Ectodermal cell (in vitro differentiated cells): ENCODE results near the gene KIF18B.

Experiments
- H3K27ac ChIP-seq: 2 replicates; pipeline ENCODE4 v1.7.0; 2013; ENCODE audit warnings: mild to moderate bottlenecking, low read depth, low read length; ENCODE audit not compliant: insufficient read depth, poor library complexity, severe bottlenecking
- H3K27me3 ChIP-seq: 2 replicates; pipeline ENCODE4 v1.7.0; 2013; ENCODE audit warnings: mild to moderate bottlenecking, low read length; ENCODE audit not compliant: insufficient read depth, control insufficient read depth, poor library complexity, severe bottlenecking
- H3K36me3 ChIP-seq: one replicate; pipeline ENCODE4 v1.7.0; 2013; ENCODE audit warnings: low read length; ENCODE audit not compliant: control insufficient read depth, insufficient read depth
- H3K4me1 ChIP-seq: one replicate; pipeline ENCODE4 v1.7.0; 2013; ENCODE audit warnings: low read length; ENCODE audit not compliant: control insufficient read depth, insufficient read depth
- H3K4me3 ChIP-seq: 2 replicates; pipeline ENCODE4 v1.7.0; 2013; ENCODE audit warnings: low read depth, low read length, control low read depth; ENCODE audit not compliant: insufficient read depth
- H3K9me3 ChIP-seq: 2 replicates; pipeline ENCODE4 v1.7.0; 2013; ENCODE audit warnings: mild to moderate bottlenecking, low read length, moderate library complexity; ENCODE audit not compliant: control insufficient read depth
- WGBS, 2 experiments: methylation state at CpG; one replicate each; pipeline ENCODE4 v1.1.7; 2013; ENCODE audit warnings: missing lambda C conversion rate in 2 of 2; 5-methylcytosine and 5-hydroxymethylcytosine counted together

The KIF18B gene

GRCh38 chr17:44926821-44927525, 20.6 kb downstream of the KIF18B start:
- Histone ChIP-seq H3K4me3 (no peak overlapping the region), H3K4me1 (peaks cover 16% of the 10 kb centered on the region), H3K9me3 (no peaks in the 10 kb centered on the region), H3K27me3 (no peaks in the 10 kb centered on the region), H3K36me3 (peaks cover 57% of the 10 kb centered on the region), H3K27ac (no peak overlapping the region)
- WGBS, 2 experiments = 95 to 98% methylated on average over 15 of the region's 15 CpGs

GRCh38 chr17:44925731-44926697, 21.6 kb downstream of the KIF18B start:
- H3K4me3 ChIP-seq = no peak overlapping the region
- no peaks in the 10 kb centered on the region for H3K9me3 ChIP-seq
- peaks cover 48% of the 10 kb centered on the region for H3K36me3 ChIP-seq
- H3K27ac ChIP-seq = no peak overlapping the region
- peaks cover 20% of the 10 kb centered on the region for H3K4me1 ChIP-seq
- 95 to 96% methylated on average over 16 to 18 of the region's 18 CpGs for WGBS, 2 experiments
- H3K27me3 ChIP-seq = no peaks in the 10 kb centered on the region

- H3K27me3 ChIP-seq = no peaks in the 10 kb centered on the region
- no peak overlapping the region for H3K27ac ChIP-seq
- H3K4me3 ChIP-seq = no peak overlapping the region
- 84 to 88% methylated on average over 9 of the region's 9 CpGs for WGBS, 2 experiments
- peaks cover 34% of the 10 kb centered on the region for H3K36me3 ChIP-seq
- H3K9me3 ChIP-seq = no peaks in the 10 kb centered on the region
- peaks cover 21% of the 10 kb centered on the region for H3K4me1 ChIP-seq
Measured at GRCh38 chr17:44924107-44924544, 23.4 kb downstream of the KIF18B start.

GRCh38 chr17:44922746-44923470, 24.7 kb downstream of the KIF18B start:
- no peak overlapping the region for H3K4me3 ChIP-seq
- H3K27ac ChIP-seq = no peak overlapping the region
- H3K36me3 ChIP-seq = peaks cover 23% of the 10 kb centered on the region
- WGBS, 2 experiments = 86 to 87% methylated on average over 19 of the region's 19 CpGs
- H3K4me1 ChIP-seq = peaks cover 21% of the 10 kb centered on the region
- H3K27me3 ChIP-seq = no peaks in the 10 kb centered on the region
- no peaks in the 10 kb centered on the region for H3K9me3 ChIP-seq

- Histone ChIP-seq H3K36me3 (peaks cover 16% of the 10 kb centered on the region), H3K4me1 (peaks cover 21% of the 10 kb centered on the region), H3K27ac (no peak overlapping the region), H3K9me3 (no peaks in the 10 kb centered on the region), H3K4me3 (no peak overlapping the region), H3K27me3 (no peaks in the 10 kb centered on the region)
- 91 to 93% methylated on average over 6 of the region's 6 CpGs for WGBS, 2 experiments
Measured at GRCh38 chr17:44922136-44922535, 25.4 kb downstream of the KIF18B start.

GRCh38 chr17:44921122-44921882, 26.3 kb downstream of the KIF18B start:
- peaks cover 24% of the 10 kb centered on the region for H3K4me1 ChIP-seq
- H3K27ac ChIP-seq = no peak overlapping the region
- WGBS, 2 experiments = 27 to 31% methylated on average over 11 of the region's 11 CpGs
- no peak overlapping the region for H3K4me3 ChIP-seq
- no peaks in the 10 kb centered on the region for H3K9me3 ChIP-seq
- H3K36me3 ChIP-seq = peaks cover 8% of the 10 kb centered on the region
- no peaks in the 10 kb centered on the region for H3K27me3 ChIP-seq

GRCh38 chr17:44920565-44920940, 27.0 kb downstream of the KIF18B start:
- Histone ChIP-seq H3K36me3 (peaks cover under 1% of the 10 kb centered on the region), H3K4me1 (peaks cover 30% of the 10 kb centered on the region), H3K27ac (no peak overlapping the region), H3K9me3 (no peaks in the 10 kb centered on the region), H3K27me3 (no peaks in the 10 kb centered on the region), H3K4me3 (no peak overlapping the region)
- WGBS, 2 experiments = 82 to 83% methylated on average over 7 of the region's 7 CpGs

GRCh38 chr17:44919885-44920564, 27.5 kb downstream of the KIF18B start:
- WGBS, 2 experiments = 18 to 19% methylated on average over 9 of the region's 9 CpGs
- no peaks in the 10 kb centered on the region for H3K9me3 ChIP-seq
- H3K4me3 ChIP-seq = no peak overlapping the region

GRCh38 chr17:44919411-44919810, 28.2 kb downstream of the KIF18B start:
- H3K36me3 ChIP-seq = no peaks in the 10 kb centered on the region
- no peaks in the 10 kb centered on the region for H3K9me3 ChIP-seq
- 77 to 80% methylated on average over 2 of the region's 2 CpGs for WGBS, 2 experiments
- no peak overlapping the region for H3K27ac ChIP-seq
- no peak overlapping the region for H3K4me3 ChIP-seq
- H3K27me3 ChIP-seq = no peaks in the 10 kb centered on the region
- H3K4me1 ChIP-seq = peaks cover 30% of the 10 kb centered on the region

More at GRCh38 chr17:44919885-44920564, 27.5 kb downstream of the KIF18B start:
- Histone ChIP-seq H3K27ac (no peak overlapping the region), H3K27me3 (no peaks in the 10 kb centered on the region), H3K4me1 (peaks cover 30% of the 10 kb centered on the region), H3K36me3 (no peaks in the 10 kb centered on the region)
